ENCODE data around the gene ECSIT.
"Not testable (repeated sequence)": the region's sequence is repeated elsewhere in the genome, so short reads cannot be mapped to it uniquely, and the experiment has no call there.

ECSIT gene

GRCh38 chr19:11465600-11465999 is 63.3 kb downstream of the ECSIT start:
- H3K36me3 ChIP-seq (ENCODE audit: insufficient read depth, insufficient read length, low read length) = no peaks in the 10 kb centered on the region
- no peaks in the 10 kb centered on the region for H3K9me3 ChIP-seq (ENCODE audit: insufficient read depth, low read length)
- no peak overlapping the region for H3K4me3 ChIP-seq (ENCODE audit: insufficient read length, low read depth)
- no peak overlapping the region for H3K9ac ChIP-seq (ENCODE audit: insufficient read length, low read depth)
- TF ChIP-seq YY1 (IDR thresholded peaks at IDR 0.05; ENCODE audit: insufficient read depth, insufficient read length) (no peak), ZNF274 (IDR thresholded peaks at IDR 0.05; ENCODE audit: low read depth, low read length) (no peak), SUZ12 (IDR thresholded peaks at IDR 0.05; ENCODE audit: extremely low read depth, insufficient read depth, insufficient read length) (no peak)
- H3K4me1 ChIP-seq (ENCODE audit: insufficient read depth, insufficient read length) = peaks cover 17% of the 10 kb centered on the region
- no peak for DNase-seq (ENCODE audit: low read depth, low spot score)
- H3K27me3 ChIP-seq (ENCODE audit: insufficient read depth, insufficient read length) = no peaks in the 10 kb centered on the region

- TF ChIP-seq ZNF274 (IDR thresholded peaks at IDR 0.05; ENCODE audit: low read depth, low read length) = no peak
- no peak for TF ChIP-seq SUZ12 (IDR thresholded peaks at IDR 0.05; ENCODE audit: extremely low read depth, insufficient read depth, insufficient read length)
- no peak for TF ChIP-seq YY1 (IDR thresholded peaks at IDR 0.05; ENCODE audit: insufficient read depth, insufficient read length)
- Histone ChIP-seq H3K36me3 (ENCODE audit: insufficient read depth, insufficient read length, low read length) (no peaks in the 10 kb centered on the region), H3K27me3 (ENCODE audit: insufficient read depth, insufficient read length) (no peaks in the 10 kb centered on the region), H3K4me1 (ENCODE audit: insufficient read depth, insufficient read length) (peaks cover 17% of the 10 kb centered on the region), H3K9me3 (ENCODE audit: insufficient read depth, low read length) (no peaks in the 10 kb centered on the region), H3K4me3 (ENCODE audit: insufficient read length, low read depth) (no peak overlapping the region), H3K9ac (ENCODE audit: insufficient read length, low read depth) (no peak overlapping the region)
- no peak for DNase-seq (ENCODE audit: low read depth, low spot score)
These were observed 64.3 kb downstream of the ECSIT start for GRCh38 chr19:11464333-11465265.

- no peaks in the 10 kb centered on the region for H3K9me3 ChIP-seq (ENCODE audit: insufficient read depth, low read length)
- TF ChIP-seq YY1 (IDR thresholded peaks at IDR 0.05; ENCODE audit: insufficient read depth, insufficient read length) = no peak
- no peak for TF ChIP-seq SUZ12 (IDR thresholded peaks at IDR 0.05; ENCODE audit: extremely low read depth, insufficient read depth, insufficient read length)
- no peak for TF ChIP-seq ZNF274 (IDR thresholded peaks at IDR 0.05; ENCODE audit: low read depth, low read length)
- H3K36me3 ChIP-seq (ENCODE audit: insufficient read depth, insufficient read length, low read length) = no peaks in the 10 kb centered on the region
- no peak overlapping the region for H3K4me3 ChIP-seq (ENCODE audit: insufficient read length, low read depth)
- H3K9ac ChIP-seq (ENCODE audit: insufficient read length, low read depth) = no peak overlapping the region
- H3K27me3 ChIP-seq (ENCODE audit: insufficient read depth, insufficient read length) = no peaks in the 10 kb centered on the region
- H3K4me1 ChIP-seq (ENCODE audit: insufficient read depth, insufficient read length) = peaks cover 17% of the 10 kb centered on the region
- DNase-seq (ENCODE audit: low read depth, low spot score) = no peak
These were observed 65.5 kb downstream of the ECSIT start for GRCh38 chr19:11463391-11463790.

GRCh38 chr19:11461453-11461852 is 67.5 kb downstream of the ECSIT start:
- no peak for DNase-seq (ENCODE audit: low read depth, low spot score)
- Histone ChIP-seq H3K4me3 (ENCODE audit: insufficient read length, low read depth) (no peak overlapping the region), H3K36me3 (ENCODE audit: insufficient read depth, insufficient read length, low read length) (no peaks in the 10 kb centered on the region), H3K4me1 (ENCODE audit: insufficient read depth, insufficient read length) (peaks cover 22% of the 10 kb centered on the region), H3K9me3 (ENCODE audit: insufficient read depth, low read length) (no peaks in the 10 kb centered on the region), H3K27me3 (ENCODE audit: insufficient read depth, insufficient read length) (no peaks in the 10 kb centered on the region), H3K9ac (ENCODE audit: insufficient read length, low read depth) (no peak overlapping the region)
- no peak for TF ChIP-seq SUZ12 (IDR thresholded peaks at IDR 0.05; ENCODE audit: extremely low read depth, insufficient read depth, insufficient read length)
- TF ChIP-seq YY1 (IDR thresholded peaks at IDR 0.05; ENCODE audit: insufficient read depth, insufficient read length) = no peak

GRCh38 chr19:11460207-11460606 is 68.7 kb downstream of the ECSIT start:
- H3K36me3 ChIP-seq (ENCODE audit: insufficient read depth, insufficient read length, low read length) = no peaks in the 10 kb centered on the region
- no peak overlapping the region for H3K9ac ChIP-seq (ENCODE audit: insufficient read length, low read depth)
- H3K4me3 ChIP-seq (ENCODE audit: insufficient read length, low read depth) = no peak overlapping the region
- H3K9me3 ChIP-seq (ENCODE audit: insufficient read depth, low read length) = no peaks in the 10 kb centered on the region
- H3K4me1 ChIP-seq (ENCODE audit: insufficient read depth, insufficient read length) = peaks cover 15% of the 10 kb centered on the region
- DNase-seq (ENCODE audit: low read depth, low spot score) = no peak
- TF ChIP-seq ZNF274 (IDR thresholded peaks at IDR 0.05; ENCODE audit: low read depth, low read length) (no peak), YY1 (IDR thresholded peaks at IDR 0.05; ENCODE audit: insufficient read depth, insufficient read length) (no peak), SUZ12 (IDR thresholded peaks at IDR 0.05; ENCODE audit: extremely low read depth, insufficient read depth, insufficient read length) (no peak)
- no peaks in the 10 kb centered on the region for H3K27me3 ChIP-seq (ENCODE audit: insufficient read depth, insufficient read length)

GRCh38 chr19:11458912-11459311 is 70.0 kb downstream of the ECSIT start:
- H3K36me3 ChIP-seq (ENCODE audit: insufficient read depth, insufficient read length, low read length); H3K27me3 ChIP-seq (ENCODE audit: insufficient read depth, insufficient read length); H3K9me3 ChIP-seq (ENCODE audit: insufficient read depth, low read length); H3K4me3 ChIP-seq (ENCODE audit: insufficient read length, low read depth); DNase-seq (ENCODE audit: low read depth, low spot score); H3K9ac ChIP-seq (ENCODE audit: insufficient read length, low read depth); H3K4me1 ChIP-seq (ENCODE audit: insufficient read depth, insufficient read length): not testable (repeated sequence)

GRCh38 chr19:11458236-11458900 is 70.6 kb downstream of the ECSIT start:
- no peaks in the 10 kb centered on the region for H3K27me3 ChIP-seq (ENCODE audit: insufficient read depth, insufficient read length)
- no peak for TF ChIP-seq YY1 (IDR thresholded peaks at IDR 0.05; ENCODE audit: insufficient read depth, insufficient read length)
- no peak for TF ChIP-seq ZNF274 (IDR thresholded peaks at IDR 0.05; ENCODE audit: low read depth, low read length)
- TF ChIP-seq SUZ12 (IDR thresholded peaks at IDR 0.05; ENCODE audit: extremely low read depth, insufficient read depth, insufficient read length) = no peak
- H3K36me3 ChIP-seq (ENCODE audit: insufficient read depth, insufficient read length, low read length) = no peaks in the 10 kb centered on the region
- H3K9me3 ChIP-seq (ENCODE audit: insufficient read depth, low read length) = no peaks in the 10 kb centered on the region
- no peak for DNase-seq (ENCODE audit: low read depth, low spot score)
- no peak overlapping the region for H3K9ac ChIP-seq (ENCODE audit: insufficient read length, low read depth)
- no peak overlapping the region for H3K4me3 ChIP-seq (ENCODE audit: insufficient read length, low read depth)
- H3K4me1 ChIP-seq (ENCODE audit: insufficient read depth, insufficient read length) = peaks cover 7% of the 10 kb centered on the region

Data from NT2/D1 (cell line).